ENCODE measurements around the gene SIDT2.
"Not testable (repeated sequence)": the region's sequence is repeated elsewhere in the genome, so short reads cannot be mapped to it uniquely, and the experiment has no call there.

SIDT2 gene

DNA sequence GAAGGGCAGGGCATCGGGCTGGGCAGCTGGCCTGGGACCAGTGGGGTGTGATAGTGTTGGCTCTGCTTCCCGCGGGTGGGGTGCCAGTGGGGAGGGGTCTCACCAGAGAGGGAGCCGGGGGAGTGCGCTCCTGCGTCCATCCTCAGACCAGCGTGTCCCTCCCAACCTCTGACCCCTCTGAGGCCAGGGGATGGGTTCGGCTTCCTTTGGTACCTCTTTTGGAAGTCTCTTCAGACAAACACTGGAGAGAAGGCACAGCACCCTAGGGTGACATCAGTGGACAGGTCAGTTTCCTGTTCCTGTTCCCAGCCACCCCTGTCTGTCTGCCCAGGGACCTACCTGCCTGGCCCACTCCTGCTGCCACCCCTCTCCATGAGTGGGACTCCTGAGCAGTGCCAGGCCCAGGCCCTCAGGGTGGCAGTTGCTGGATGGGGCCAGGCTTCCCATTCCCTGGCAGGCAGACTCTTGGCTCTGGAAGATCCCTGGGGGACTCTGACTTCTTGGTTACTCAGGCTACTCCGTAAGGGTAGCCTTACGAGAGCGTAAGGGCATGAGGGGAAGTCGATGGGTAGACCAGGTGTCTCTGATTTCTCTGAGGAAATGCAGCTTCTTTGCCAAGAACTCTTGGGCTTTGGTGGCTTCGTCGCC, 23.2 kb downstream of the SIDT2 start:
- in situ Hi-C loops (cut with MboI; ENCODE audit: low sequenced_read_pairs) = no loop called here

DNA sequence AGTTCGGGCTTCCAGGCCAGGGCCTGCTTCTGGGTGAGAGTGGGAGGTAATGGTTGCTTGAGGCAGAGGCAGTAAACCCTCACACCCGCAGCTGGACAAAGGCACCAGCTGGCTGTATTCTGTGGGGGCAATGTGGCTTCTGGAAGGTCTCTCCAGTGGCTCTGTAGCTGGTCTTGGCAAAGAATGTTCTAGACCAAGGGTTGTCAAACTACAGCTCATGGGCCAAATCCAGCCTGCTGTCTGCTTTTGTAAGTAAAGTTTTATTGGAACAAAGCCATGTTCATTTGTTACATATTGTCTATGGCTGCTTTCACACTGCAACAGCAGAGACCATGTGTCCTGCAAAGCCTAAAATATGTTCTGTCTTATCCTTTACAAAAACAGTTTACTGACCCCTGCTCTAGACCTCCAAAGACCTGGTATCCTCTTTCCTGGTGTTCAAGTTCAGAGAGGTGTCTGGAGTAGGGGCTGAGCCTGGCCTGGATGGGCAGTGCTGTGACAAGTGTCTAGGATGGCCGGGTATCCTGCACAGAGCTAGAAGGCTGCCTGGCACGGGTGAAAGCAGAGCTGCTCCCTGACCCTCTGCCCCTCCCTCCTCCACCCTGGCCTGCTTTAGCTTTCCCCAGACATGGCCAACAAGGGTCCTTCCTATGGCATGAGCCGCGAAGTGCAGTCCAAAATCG, 24.0 kb downstream of the SIDT2 start:
- in situ Hi-C loops (cut with MboI; ENCODE audit: low sequenced_read_pairs) = no loop called here

DNA sequence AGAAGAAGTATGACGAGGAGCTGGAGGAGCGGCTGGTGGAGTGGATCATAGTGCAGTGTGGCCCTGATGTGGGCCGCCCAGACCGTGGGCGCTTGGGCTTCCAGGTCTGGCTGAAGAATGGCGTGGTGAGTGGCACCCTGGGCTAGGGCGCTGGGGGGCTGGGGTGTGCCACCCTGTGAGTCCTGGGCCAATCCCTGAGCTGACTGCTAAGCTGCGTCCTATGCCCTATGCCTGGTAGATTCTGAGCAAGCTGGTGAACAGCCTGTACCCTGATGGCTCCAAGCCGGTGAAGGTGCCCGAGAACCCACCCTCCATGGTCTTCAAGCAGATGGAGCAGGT, 24.5 kb downstream of the SIDT2 start:
- in situ Hi-C loops (cut with MboI; ENCODE audit: low sequenced_read_pairs) = no loop called here

DNA sequence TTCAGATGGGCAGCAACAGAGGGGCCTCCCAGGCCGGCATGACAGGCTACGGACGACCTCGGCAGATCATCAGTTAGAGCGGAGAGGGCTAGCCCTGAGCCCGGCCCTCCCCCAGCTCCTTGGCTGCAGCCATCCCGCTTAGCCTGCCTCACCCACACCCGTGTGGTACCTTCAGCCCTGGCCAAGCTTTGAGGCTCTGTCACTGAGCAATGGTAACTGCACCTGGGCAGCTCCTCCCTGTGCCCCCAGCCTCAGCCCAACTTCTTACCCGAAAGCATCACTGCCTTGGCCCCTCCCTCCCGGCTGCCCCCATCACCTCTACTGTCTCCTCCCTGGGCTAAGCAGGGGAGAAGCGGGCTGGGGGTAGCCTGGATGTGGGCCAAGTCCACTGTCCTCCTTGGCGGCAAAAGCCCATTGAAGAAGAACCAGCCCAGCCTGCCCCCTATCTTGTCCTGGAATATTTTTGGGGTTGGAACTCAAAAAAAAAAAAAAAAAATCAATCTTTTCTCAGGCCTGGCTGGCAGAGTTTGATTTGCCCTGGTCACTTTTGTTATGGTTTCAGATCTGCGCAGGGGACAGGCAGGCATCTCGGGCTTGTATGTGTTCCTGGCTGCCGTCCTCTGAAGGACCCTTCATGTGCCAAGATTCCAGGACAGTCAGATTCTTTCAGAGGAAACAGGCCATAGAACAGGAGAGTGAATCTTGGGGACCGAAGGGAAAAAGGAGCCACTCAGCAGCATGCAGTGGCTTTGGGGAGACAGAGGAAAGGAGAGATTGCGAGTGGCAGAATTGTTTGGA, 25.9 kb downstream of the SIDT2 start:
- in situ Hi-C loops (cut with MboI; ENCODE audit: low sequenced_read_pairs) = no loop called here

DNA sequence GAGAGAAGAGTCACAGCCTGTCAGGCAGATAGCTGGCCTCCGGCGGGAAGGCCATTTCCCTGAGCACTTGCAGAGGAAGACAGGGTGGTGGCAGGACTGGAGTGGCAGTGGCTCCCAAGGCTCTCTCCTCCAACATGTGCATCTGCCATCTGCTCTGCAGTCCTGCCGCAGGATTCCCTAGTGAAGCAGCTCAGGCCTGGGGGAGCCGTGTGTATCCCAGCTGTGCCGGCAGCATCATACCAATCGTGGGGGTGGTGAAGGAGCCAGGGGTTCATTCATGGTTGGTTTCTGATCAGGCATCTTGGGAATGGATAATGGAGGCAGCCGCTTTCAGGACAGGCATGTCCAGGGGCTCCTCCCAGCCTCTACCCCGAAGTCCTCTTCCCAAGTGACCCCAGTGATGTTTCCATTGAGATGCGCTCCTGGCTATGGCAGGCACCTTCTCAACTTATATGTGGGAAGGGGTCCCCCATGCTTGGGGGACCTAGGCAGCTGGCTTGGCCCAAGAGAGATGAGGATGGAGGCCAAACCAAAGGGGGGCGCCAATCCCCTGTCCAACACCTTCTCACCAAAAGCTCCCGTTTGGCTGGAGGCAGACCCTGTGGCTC, 26.8 kb downstream of the SIDT2 start:
- in situ Hi-C loops (cut with MboI; ENCODE audit: low sequenced_read_pairs) = no loop called here

DNA sequence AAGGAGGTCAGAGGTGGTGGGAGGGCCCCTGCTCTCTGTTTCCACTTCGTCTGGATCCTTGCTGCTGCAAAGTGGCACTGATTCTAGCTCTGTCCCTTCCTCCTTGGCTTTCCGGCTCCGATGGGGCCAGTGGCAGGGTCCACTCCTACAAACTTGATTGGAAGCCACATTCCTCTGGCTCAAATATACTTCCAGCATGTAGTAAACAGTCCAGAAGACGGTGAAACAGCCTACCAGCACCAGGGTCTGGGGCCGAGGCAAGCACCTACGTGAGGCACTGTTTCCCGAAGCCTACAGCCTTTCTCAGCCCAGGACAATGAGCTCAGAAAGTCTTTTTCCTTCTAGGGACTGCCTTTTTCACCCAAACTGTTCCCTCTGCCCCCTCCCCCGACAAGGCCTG, 27.6 kb downstream of the SIDT2 start:
- in situ Hi-C loops (cut with MboI; ENCODE audit: low sequenced_read_pairs) = not testable (repeated sequence)

DNA sequence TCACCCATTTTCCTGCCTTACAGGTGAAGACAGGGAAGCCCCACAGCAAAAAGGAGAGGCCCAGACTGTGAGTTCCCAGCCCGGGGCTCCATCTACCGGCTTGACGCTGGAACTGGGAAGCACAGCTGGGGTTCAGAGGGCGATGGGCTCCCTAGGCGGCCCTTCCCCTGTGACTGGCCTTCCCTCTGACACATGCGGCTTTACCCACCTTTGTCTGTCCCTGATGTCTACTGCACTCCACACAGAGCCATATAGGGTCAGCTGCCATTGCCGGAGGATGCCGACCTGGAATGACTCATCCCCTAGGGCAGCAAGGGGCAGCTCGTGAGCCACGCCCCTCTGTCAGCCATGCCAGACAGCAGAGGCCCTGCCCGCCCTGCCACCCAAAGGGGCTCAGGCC, 28.3 kb downstream of the SIDT2 start:
- in situ Hi-C loops (cut with MboI; ENCODE audit: low sequenced_read_pairs) = not testable (repeated sequence)

DNA sequence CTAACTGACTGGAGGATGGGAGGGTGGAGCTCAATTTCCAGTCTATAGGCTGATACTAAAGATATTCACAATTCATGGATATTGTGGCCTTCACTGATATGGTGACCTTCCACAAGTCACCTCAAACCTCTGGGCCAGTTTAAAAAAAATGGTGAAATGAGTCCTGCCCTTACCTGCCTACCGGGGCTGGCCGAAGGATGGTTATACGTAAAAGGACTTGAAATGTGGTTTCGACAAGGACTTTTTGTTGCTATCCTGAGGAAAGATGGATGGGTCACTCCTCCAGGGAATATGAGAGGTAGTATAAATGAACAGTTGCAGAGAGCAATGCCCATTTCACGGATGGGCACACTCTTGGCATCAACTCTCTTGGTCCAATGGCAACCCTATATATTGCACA, 28.9 kb downstream of the SIDT2 start:
- in situ Hi-C loops (cut with MboI; ENCODE audit: low sequenced_read_pairs) = not testable (repeated sequence)

DNA sequence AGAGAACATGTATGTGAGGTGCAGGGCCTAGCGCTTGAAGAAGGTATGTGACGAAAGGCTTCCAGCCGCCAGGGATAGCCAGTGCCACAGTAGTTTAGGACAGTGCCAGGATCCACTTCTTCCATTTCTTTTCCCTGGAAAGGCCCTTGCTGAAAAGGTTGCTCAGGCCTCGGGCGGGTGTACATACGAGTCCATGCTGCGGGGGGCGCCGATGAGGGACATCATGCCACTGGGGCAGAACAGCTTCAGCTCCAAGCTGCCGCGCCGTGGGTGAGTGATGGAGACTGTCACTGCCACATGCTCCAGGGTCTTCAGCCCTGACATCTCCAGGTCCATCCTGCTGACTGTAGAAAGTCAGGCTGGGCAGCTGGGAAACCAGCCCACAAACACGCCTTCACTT, 30.2 kb downstream of the SIDT2 start:
- in situ Hi-C loops (cut with MboI; ENCODE audit: low sequenced_read_pairs) = not testable (repeated sequence)

DNA sequence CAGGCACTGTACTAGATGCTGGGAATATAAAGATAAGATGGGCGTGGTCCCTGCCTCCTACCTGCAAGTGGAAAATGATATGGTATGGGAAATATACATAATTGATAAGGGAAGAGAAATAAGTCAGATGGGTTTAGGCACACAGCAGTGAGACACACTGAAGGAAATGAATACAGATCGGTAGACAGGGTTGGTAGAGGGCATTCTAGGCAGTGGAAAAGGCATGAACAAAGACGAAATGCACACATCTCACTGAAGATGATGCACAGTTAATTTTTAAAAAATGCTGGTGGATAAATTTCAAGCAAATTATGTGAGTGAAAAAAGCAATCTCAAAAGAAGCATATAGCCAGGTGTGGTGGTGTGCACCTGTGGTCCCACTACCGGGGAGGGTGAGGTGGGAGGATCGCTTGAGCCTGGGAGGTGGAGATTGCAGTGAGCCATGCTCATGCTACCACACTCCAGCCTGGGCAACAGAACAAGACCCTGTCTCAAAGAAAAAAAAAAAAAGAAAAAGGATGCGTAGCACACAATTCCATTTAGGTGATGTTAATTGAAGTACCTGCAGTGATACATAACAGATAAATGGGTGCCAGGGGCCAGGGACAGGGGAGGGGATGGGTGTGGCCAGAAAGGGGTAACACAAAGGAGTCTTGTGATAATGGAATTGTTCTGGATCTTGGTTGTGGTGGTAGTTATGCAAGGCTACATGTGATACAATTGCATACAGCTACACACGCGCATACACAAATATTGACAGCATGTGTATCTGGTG, 31.0 kb downstream of the SIDT2 start:
- in situ Hi-C loops (cut with MboI; ENCODE audit: low sequenced_read_pairs) = not testable (repeated sequence)

DNA sequence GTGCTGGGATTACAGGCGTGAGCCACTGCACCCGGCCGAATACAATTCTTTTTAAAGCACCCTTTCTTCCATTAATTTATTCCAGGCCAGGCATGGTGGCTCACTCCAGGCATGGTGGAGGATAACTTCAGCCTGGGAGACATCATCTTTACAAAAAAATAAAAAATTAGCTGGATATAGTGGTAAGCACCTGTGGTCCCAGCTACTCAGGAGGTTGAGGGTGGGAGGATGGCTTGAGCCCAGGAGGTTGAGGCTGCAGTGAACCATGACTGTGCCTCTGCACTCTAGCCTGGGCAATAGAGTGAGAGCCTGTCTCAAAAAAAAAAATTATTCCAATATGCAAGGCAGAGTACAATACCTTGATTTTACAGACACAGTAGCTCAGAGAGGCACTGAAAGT, 32.1 kb downstream of the SIDT2 start:
- in situ Hi-C loops (cut with MboI; ENCODE audit: low sequenced_read_pairs) = no loop called here

DNA sequence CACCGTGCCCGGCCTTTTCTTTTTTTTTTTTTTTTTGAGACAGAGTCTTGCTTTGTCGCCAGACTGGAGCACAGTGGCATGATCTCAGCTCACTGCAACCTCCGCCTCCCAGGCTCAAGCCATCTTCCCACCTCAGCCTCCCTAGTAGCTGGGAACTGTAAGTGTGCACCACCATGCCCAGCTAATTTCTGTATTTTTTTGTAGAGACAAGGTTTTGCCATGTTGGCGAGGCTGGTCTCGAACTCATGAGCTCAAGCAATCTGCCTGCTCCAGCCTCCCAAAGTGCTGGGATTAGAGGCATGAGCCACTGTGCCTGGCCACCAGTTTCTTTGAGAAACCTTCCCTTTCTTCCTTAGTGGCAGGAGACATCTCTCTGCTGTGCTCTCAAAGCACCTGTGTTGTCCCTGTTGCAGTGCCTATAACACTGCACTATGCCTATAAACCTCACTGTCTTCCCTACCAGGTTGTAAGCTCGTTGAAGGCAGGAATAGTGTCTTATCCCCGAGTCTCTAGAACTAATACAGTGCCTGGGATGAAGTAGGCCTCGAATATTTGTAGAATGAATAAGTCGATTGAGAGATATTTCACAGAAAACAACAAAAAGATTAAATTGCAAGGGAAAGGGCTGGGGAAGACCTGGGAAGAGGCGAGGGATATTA, 34.3 kb downstream of the SIDT2 start:
- in situ Hi-C loops (cut with MboI; ENCODE audit: low sequenced_read_pairs) = no loop called here

DNA sequence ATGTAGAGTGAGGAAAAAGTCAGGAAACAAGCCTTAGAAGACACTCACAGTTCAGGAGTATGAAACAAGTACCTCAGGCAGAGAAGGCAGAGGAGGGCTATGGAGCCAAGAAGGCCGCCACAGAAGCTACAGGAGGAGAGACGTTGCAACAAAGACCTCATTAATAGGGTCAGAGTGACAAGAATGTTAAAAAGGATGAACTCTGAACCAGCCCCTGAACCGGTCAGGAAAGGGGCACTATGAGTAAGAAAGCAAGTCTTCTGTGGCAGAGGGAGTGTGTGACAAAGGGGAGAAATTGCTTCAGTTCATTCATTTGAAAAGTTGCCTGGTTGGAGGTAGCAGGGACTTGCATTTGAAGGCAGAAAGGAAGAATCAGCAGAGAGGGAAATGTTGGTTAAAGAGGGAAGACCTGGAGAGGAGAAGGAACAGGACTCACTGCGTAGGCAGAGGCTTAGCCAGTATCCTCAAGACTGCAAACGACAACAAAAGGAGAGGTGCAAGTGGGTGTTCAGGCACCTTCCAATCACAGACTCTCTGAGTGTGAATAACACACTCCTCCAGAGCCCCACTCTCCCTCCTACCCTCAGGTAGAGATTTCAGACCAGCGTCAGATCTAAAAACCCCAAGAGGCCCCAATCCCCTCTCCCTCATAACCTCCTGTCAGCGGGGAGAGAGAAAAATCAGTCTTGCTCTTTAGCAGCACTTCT, 36.0 kb downstream of the SIDT2 start:
- in situ Hi-C loops (cut with MboI; ENCODE audit: low sequenced_read_pairs) = no loop called here

DNA sequence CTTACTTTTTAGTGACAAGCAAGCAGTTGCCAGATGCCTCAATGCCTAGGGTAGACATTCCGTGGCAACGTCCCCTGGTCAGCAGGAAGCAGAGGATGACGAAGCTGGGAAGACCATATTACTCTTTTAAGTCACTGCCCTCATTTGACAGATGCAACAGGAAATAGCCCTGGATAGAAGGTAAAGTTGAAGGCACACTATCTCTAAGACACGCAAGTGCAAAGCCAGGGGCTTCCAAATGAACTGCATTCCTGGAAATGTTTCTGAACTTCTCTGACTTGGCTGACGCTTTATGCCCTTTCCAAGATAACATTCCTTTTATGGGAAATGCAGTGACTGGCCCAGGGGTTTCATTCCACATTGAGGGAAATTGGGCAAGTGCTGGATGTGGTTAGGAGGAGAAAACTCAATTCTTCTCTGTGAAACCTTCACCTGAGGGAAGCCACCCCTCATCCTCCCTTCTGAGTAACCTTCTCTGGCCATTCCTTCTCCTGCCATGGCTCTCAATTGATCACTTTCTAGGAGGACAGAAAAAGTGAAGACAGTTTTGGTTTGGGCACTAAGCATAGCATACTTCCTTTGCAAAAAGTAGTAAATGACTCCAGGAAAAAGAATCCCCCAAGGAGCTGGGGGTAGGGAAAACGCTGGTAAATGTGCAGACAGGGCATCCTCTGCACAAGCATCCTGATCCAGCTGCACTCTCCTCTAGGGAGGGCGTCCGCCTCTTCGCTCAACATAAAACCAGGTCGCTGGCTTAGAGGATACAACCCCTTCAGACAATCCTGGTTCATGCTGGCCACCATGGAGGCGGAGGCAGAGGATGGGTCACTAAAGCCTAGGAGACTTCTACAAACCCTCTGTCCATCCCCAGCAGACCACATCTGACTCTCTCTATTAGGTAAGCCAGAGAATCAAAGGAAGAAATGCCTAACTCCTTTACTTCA, 38.9 kb downstream of the SIDT2 start:
- in situ Hi-C loops (cut with MboI; ENCODE audit: low sequenced_read_pairs) = no loop called here

DNA sequence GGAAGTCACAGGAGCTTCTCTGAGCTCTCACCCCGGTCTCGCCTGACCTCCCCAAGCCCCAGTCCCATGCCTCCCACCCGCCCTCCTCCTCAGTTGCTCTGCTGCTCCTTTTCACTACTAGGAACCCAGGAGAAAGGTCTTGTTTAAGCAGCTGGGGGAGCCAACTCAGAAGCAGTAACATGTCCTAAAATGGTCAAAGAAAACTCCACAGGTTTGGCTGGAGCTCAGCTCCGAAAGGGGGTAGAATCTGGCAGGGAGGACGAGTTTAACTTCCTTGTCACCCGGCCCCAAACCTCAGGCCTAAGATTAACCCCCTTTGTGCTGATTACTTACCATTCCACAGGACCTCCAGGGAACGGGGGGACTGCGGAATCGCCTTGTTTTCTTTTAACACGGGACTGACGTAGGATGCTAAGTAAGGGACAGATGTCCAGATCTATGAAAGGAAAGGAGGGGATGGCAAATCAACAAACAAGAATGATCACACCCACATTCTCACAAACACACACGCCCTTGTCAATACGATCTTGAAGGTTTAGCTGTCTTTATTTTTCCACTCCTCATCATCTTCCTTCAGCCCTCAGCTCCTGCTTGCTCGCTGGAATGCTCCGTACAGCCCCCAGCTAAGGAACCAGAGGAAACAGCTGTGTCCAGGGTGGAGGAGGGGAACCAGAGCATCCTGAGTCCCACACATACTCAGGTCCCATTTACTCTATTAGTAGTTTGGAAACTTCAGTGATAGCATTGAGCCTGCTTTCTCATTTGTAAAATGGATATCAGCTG, 39.8 kb downstream of the SIDT2 start:
- in situ Hi-C loops (cut with MboI; ENCODE audit: low sequenced_read_pairs) = no loop called here

DNA sequence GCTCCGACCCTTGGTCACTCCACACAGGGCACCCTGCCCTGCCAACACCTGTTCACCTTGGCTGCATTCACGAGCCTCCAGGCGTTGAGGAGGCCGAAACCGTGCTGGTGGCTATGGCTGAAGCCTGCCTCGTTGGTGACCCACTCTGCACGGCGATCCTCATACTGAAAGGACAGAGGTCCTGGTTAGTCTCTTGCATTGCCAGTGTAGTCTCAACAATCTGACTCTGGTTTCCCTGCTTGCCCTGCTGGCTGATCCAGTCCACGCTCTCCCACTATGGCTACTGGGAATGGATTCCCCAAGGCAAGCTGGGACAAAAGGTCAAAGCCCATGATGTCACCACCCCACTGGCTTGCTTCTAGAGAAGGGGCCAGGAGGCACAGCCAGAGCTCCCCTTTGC, 40.5 kb downstream of the SIDT2 start:
- in situ Hi-C loops (cut with MboI; ENCODE audit: low sequenced_read_pairs) = no loop called here

DNA sequence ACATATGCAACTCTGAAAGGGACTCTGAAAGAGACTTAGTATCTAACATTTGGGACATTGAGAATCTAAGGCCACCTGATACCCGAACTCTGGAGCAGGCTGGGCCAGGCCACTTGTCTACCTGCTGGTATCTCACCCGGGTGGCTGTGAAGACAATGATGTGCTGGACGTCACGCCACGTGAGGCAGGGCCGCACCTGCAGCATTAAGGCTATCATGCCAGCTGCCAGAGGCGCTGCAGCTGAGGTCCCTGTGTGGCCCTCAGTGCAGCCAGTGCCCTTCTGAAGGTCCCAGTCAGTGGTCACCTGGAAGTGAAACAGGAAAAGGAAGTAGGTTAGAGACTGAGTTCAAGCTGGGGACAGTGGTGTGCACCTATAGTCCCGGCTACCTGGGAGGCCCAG, 40.9 kb downstream of the SIDT2 start:
- in situ Hi-C loops (cut with MboI; ENCODE audit: low sequenced_read_pairs) = no loop called here

DNA sequence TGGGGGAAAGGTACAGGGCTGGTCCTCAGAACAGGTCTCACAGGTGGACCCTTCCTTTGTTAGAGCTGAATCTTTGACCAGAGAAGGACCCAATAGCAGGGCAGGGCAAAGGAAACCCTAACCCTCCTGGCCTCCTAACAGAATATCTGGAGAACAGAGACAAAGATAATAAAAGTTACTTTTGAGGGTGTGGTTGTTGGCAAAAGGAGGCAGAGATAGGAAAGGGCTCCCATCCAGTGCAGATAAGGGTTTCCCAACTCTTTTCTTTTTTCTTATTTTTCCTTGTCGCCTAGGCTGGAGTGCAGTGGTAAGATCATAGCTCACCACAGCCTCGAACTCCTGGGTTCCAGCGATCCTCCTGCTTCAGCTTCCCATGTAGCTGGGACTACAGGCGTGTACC, 41.5 kb downstream of the SIDT2 start:
- in situ Hi-C loops (cut with MboI; ENCODE audit: low sequenced_read_pairs) = no loop called here

All from hTERT RPE-1 (cell line).